Measurements from ENCODE around the gene SMYD3. TPM values are rescaled to one million over a fixed set of nuclear protein-coding genes. Genes with fewer than 3 reads are reported as not detected.
"Not testable (repeated sequence)": the region's sequence is repeated elsewhere in the genome, so short reads cannot be mapped to it uniquely, and the experiment has no call there.

Gene SMYD3
- total RNA-seq, 1 donor from 2014 or later: 23.8 TPM

DNA sequence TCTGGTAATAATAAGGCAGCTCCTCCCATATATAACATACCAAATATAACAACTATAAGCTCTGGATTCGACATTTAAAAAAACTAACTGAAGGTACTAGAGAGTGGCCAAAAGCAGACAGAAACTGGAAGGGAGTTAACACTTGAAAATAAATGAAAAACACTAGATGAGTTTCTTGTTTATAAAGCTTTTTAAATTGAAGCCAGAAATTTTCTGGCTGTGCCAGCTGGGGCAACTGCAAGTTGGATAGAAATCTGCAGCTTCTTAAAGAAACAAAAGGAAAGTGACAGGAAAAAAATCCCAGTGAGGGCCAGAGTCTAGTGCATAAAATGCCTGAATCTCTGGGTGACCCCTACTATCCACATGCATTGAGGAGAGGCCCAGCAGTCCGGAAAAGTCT lies 432.7 kb downstream of the SMYD3 start:
- no peak overlapping the region for H3K4me3 ChIP-seq (ENCODE audit: low read depth, low read length)
- no peak for DNase-seq (ENCODE audit: low read depth)
- TF ChIP-seq, protein P1, sequence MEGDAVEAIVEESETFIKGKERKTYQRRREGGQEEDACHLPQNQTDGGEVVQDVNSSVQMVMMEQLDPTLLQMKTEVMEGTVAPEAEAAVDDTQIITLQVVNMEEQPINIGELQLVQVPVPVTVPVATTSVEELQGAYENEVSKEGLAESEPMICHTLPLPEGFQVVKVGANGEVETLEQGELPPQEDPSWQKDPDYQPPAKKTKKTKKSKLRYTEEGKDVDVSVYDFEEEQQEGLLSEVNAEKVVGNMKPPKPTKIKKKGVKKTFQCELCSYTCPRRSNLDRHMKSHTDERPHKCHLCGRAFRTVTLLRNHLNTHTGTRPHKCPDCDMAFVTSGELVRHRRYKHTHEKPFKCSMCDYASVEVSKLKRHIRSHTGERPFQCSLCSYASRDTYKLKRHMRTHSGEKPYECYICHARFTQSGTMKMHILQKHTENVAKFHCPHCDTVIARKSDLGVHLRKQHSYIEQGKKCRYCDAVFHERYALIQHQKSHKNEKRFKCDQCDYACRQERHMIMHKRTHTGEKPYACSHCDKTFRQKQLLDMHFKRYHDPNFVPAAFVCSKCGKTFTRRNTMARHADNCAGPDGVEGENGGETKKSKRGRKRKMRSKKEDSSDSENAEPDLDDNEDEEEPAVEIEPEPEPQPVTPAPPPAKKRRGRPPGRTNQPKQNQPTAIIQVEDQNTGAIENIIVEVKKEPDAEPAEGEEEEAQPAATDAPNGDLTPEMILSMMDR (conservative IDR thresholded peaks at IDR 0.05; ENCODE audit: low read depth, low read length): no peak

DNA sequence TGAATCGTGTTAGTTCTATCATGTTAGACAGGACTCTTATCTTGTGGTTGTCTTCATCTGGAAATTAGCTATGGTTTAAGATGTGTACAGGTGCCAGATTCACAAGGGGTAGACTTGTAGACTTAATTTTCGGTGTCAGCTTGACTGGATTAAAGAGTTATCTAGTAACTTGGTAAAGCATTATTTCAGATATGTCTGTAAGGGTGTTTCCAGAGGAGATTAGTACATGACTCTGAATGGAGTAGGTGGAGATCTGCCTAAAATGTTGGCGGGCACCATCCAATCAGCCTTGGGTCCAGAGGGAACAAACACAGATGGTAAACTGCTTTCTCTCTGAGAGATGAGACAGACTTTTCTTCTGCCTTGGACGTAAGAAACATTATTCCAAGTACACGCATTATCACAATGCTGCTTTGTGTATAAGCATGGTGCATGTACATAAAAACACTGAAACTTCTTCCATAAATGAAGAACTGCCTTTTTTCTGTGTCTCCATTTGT lies 434.6 kb downstream of the SMYD3 start:
- TF ChIP-seq, protein P1 (conservative IDR thresholded peaks at IDR 0.05; ENCODE audit: low read depth, low read length): no peak
- no peak for DNase-seq (ENCODE audit: low read depth)
- H3K4me3 ChIP-seq (ENCODE audit: low read depth, low read length): no peak overlapping the region

- H3K4me3 ChIP-seq (ENCODE audit: low read depth, low read length); DNase-seq (ENCODE audit: low read depth): not testable (repeated sequence)
These were observed 435.1 kb downstream of the SMYD3 start for GRCh38 chr1:246071981-246072380.

DNA sequence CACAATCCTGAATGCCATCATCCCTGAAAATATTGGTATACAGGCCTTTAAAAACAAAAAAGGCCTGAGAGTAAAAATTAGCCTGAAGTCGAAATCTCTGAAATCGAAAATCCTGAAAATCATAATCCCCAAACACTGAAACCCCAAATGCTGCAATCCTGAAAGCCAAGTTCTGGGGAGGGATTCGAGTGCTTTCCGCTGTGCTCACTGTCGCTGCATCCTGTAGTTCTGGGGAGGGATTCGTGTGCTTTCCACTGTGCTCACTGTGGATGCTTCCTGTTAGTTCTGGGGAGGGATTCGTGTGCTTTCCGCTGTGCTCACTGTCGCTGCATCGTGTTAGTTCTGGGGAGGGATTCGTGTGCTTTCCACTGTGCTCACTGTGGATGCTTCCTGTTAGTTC lies 435.5 kb downstream of the SMYD3 start:
- not testable (repeated sequence) for DNase-seq (ENCODE audit: low read depth); H3K4me3 ChIP-seq (ENCODE audit: low read depth, low read length)

DNA sequence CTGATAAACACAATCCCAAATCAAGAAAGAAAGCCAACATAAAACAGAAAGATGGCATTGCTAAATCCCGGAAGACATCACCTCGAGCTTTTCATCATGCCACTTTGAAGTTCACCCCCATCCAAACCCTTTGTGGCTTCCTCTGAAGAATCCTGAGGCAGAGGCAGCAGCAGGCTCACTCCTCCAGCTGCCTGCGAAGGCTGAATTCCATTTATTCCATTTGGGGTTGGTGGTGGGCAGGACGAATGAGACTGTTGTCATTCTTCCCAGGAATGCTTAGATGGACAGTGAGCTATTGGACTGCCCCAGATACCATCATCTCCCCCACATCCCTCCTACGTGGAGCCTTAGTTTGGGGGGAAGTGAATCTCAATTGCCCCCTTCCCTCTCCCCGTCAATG lies 437.5 kb downstream of the SMYD3 start:
- H3K4me3 ChIP-seq (ENCODE audit: low read depth, low read length): no peak overlapping the region
- TF ChIP-seq, protein P1 (conservative IDR thresholded peaks at IDR 0.05; ENCODE audit: low read depth, low read length): no peak
- no peak for DNase-seq (ENCODE audit: low read depth)

- TF ChIP-seq, protein P1 (conservative IDR thresholded peaks at IDR 0.05; ENCODE audit: low read depth, low read length): no peak
- DNase-seq (ENCODE audit: low read depth): no peak
- H3K4me3 ChIP-seq (ENCODE audit: low read depth, low read length): no peak overlapping the region
These were observed 438.2 kb downstream of the SMYD3 start for GRCh38 chr1:246068619-246069509.

DNA sequence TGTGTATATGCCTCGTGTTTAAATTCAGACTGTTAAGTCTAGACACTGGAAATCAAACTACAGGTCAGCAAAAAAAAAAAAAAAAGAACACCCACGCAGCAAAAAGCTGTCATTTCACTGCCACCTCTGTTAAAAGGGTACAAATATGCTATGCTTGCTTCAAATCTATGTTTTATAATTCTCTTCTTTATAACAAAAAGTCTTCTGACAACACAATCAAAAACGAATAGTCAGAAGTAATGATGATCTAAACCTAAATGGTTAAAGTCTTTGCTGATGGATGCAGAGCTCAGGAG lies 438.9 kb downstream of the SMYD3 start:
- TF ChIP-seq, protein P1 (conservative IDR thresholded peaks at IDR 0.05; ENCODE audit: low read depth, low read length): no peak
- H3K4me3 ChIP-seq (ENCODE audit: low read depth, low read length): no peak overlapping the region
- no peak for DNase-seq (ENCODE audit: low read depth)
